Measurements from ENCODE around the gene PPP2R5C.

GRCh38 chr14:101723061-101723595, 38.4 kb upstream of the PPP2R5C start:
- TF ChIP-seq POLR2A (IDR thresholded peaks at IDR 0.05) (no peak), CTCF (IDR thresholded peaks at IDR 0.05) (no peak), EP300 (IDR thresholded peaks at IDR 0.05) (no peak)

All from tibial nerve (tissue), 4 donors.